Measurements from ENCODE around the gene SEC14L3.

DNA sequence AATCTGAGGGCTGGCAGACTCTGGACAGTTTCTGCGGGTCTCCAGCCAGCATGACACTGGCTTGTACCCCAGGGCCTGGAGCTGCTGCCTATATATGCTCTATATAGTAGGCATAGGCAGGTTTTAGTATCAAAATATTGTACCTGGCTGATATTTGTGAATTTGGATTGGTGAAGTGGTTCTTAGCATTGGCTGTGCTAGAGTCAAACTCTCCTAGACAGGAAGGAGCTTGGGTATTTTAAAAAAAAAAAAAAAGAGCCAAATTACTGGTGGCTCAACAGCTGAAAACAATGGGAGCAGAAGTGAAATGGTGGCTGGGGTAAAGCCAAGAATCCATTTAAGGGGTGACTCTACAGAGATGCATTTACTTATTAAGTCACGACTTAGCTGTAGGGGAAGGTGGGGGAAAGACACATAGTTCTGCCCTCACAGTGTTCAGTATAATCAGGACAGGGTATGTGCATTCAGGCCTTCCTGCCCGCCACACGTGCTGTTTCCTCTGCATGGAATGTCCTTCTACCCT lies 57.2 kb downstream of the SEC14L3 start:
- TF ChIP-seq, protein P1, sequence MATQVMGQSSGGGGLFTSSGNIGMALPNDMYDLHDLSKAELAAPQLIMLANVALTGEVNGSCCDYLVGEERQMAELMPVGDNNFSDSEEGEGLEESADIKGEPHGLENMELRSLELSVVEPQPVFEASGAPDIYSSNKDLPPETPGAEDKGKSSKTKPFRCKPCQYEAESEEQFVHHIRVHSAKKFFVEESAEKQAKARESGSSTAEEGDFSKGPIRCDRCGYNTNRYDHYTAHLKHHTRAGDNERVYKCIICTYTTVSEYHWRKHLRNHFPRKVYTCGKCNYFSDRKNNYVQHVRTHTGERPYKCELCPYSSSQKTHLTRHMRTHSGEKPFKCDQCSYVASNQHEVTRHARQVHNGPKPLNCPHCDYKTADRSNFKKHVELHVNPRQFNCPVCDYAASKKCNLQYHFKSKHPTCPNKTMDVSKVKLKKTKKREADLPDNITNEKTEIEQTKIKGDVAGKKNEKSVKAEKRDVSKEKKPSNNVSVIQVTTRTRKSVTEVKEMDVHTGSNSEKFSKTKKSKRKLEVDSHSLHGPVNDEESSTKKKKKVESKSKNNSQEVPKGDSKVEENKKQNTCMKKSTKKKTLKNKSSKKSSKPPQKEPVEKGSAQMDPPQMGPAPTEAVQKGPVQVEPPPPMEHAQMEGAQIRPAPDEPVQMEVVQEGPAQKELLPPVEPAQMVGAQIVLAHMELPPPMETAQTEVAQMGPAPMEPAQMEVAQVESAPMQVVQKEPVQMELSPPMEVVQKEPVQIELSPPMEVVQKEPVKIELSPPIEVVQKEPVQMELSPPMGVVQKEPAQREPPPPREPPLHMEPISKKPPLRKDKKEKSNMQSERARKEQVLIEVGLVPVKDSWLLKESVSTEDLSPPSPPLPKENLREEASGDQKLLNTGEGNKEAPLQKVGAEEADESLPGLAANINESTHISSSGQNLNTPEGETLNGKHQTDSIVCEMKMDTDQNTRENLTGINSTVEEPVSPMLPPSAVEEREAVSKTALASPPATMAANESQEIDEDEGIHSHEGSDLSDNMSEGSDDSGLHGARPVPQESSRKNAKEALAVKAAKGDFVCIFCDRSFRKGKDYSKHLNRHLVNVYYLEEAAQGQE (IDR thresholded peaks at IDR 0.05; ENCODE audit: insufficient replicate concordance, low read depth) = no peak
- TF ChIP-seq, protein P2, sequence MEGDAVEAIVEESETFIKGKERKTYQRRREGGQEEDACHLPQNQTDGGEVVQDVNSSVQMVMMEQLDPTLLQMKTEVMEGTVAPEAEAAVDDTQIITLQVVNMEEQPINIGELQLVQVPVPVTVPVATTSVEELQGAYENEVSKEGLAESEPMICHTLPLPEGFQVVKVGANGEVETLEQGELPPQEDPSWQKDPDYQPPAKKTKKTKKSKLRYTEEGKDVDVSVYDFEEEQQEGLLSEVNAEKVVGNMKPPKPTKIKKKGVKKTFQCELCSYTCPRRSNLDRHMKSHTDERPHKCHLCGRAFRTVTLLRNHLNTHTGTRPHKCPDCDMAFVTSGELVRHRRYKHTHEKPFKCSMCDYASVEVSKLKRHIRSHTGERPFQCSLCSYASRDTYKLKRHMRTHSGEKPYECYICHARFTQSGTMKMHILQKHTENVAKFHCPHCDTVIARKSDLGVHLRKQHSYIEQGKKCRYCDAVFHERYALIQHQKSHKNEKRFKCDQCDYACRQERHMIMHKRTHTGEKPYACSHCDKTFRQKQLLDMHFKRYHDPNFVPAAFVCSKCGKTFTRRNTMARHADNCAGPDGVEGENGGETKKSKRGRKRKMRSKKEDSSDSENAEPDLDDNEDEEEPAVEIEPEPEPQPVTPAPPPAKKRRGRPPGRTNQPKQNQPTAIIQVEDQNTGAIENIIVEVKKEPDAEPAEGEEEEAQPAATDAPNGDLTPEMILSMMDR (IDR thresholded peaks at IDR 0.05; ENCODE audit: insufficient read depth, low read length) = no peak
- TF ChIP-seq GABPA (IDR thresholded peaks at IDR 0.05; ENCODE audit: low read depth) = no peak
- no peak for TF ChIP-seq POLR2AphosphoS5 (IDR thresholded peaks at IDR 0.05; ENCODE audit: low read depth)
- TF ChIP-seq SPI1 (IDR thresholded peaks at IDR 0.05; ENCODE audit: borderline replicate concordance, low read depth) = no peak

Data from HL-60 (cell line).